ENCODE data around the gene CYP2R1.

DNA sequence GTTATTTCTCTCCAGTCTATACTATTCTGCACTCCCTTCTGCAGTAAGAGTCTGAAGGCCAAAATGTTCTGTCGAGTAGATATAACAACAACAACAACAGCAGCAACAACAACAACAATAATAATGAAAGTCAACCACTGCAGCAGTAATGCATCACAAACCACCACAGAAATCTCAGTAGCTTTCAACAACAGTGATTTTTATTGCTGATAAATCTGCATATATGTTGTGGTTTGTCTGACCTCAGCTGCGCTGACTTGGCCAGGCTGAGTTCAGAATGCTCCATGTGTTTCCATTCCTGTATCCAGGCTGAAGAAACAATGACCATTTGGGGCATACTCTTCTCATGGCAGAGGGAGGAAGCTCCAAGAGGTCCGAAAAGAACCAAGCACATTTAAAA, 32.3 kb upstream of the CYP2R1 start:
- TF ChIP-seq, protein P1, sequence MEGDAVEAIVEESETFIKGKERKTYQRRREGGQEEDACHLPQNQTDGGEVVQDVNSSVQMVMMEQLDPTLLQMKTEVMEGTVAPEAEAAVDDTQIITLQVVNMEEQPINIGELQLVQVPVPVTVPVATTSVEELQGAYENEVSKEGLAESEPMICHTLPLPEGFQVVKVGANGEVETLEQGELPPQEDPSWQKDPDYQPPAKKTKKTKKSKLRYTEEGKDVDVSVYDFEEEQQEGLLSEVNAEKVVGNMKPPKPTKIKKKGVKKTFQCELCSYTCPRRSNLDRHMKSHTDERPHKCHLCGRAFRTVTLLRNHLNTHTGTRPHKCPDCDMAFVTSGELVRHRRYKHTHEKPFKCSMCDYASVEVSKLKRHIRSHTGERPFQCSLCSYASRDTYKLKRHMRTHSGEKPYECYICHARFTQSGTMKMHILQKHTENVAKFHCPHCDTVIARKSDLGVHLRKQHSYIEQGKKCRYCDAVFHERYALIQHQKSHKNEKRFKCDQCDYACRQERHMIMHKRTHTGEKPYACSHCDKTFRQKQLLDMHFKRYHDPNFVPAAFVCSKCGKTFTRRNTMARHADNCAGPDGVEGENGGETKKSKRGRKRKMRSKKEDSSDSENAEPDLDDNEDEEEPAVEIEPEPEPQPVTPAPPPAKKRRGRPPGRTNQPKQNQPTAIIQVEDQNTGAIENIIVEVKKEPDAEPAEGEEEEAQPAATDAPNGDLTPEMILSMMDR (IDR thresholded peaks at IDR 0.05 in 8 of 11, conservative IDR thresholded peaks at IDR 0.05 in 3 of 11), result no peak
- TF ChIP-seq POLR2AphosphoS5 (IDR thresholded peaks at IDR 0.05), result no peak

Data from spleen (tissue), 7 donors.